SU-DHL-6 (cell line): Measurements from ENCODE around the gene LCTL.

ENCODE experiments used
- CTCF ChIP-seq: fragments of 200-600 bp; sonication (generic); IDR thresholded peaks from one replicate; pipeline ENCODE4 v1.5.1; 2017; ENCODE audit warnings: antibody characterized with exemption, mild to moderate bottlenecking, low read length, moderate library complexity; ENCODE audit not compliant: insufficient read depth, poor library complexity, severe bottlenecking
- EZH2phosphoT487 ChIP-seq: fragments of 200-600 bp; sonication (generic), shearing (Covaris generic); conservative IDR thresholded peaks from 2 replicates; pipeline ENCODE4 v1.6.1; 2018; ENCODE audit warnings: mild to moderate bottlenecking, antibody characterized with exemption, low read length, moderate library complexity, mixed read lengths

DNA sequence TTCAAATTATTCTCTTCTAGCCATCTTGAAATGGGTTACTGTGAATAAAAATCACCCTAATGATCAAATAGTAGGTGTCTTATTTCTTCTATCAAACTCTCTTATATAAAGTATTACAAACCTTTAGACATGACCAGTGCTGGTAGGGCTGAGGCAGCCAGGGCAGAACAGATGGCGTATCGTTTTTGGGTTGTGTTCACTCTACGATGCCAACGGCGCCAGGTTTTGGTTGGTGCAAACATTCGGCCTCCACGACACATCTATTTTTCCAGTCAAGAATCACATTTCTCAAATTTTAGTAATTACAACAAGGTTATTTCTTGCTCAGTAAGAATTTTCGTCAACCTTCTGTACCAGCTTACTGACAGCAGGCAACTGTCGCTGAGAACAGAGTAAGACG is 63.3 kb downstream of the LCTL start:
- TF ChIP-seq CTCF (no peak), EZH2phosphoT487 (no peak)
